Osteoblast (primary cell): Measurements from ENCODE around the gene MYCBPAP. TPM values are rescaled to one million over a fixed set of nuclear protein-coding genes. Genes with fewer than 3 reads are reported as not detected.

Source experiments
- DNase-seq: peaks from one replicate; pipeline ENCODE4 v3.0.0; 2011; ENCODE audit warnings: low spot score, mixed read lengths; ENCODE audit not compliant: insufficient read length; ENCODE audit errors: missing footprints
- H2AFZ ChIP-seq: 2 replicates; pipeline ENCODE4 v1.6.0; 2011; ENCODE audit warnings: mild to moderate bottlenecking, low read length
- H3K27ac ChIP-seq: 2 replicates; pipeline ENCODE4 v1.5.1; 2011; ENCODE audit warnings: mild to moderate bottlenecking, low read depth, low read length, moderate library complexity
- H3K27me3 ChIP-seq: 2 replicates; pipeline ENCODE4 v1.6.0; 2012; ENCODE audit warnings: mild to moderate bottlenecking, control low read depth, inconsistent platforms, low read length, moderate library complexity; ENCODE audit not compliant: insufficient read depth
- H3K36me3 ChIP-seq: 2 replicates; pipeline ENCODE4 v1.5.1; 2011; ENCODE audit warnings: mild to moderate bottlenecking, low read length, control low read depth, moderate library complexity; ENCODE audit not compliant: insufficient read depth
- H3K4me1 ChIP-seq: 2 replicates; pipeline ENCODE4 v1.5.1; 2011; ENCODE audit warnings: mild to moderate bottlenecking, low read length, control low read depth, moderate library complexity; ENCODE audit not compliant: insufficient read depth
- H3K4me2 ChIP-seq: 2 replicates; pipeline ENCODE4 v1.6.0; 2011; ENCODE audit warnings: mild to moderate bottlenecking, low read length; ENCODE audit not compliant: insufficient read depth
- H3K4me3 ChIP-seq: fragments of 200-600 bp; sonication (generic); 3 replicates; pipeline ENCODE4 v1.5.1; 2012; ENCODE audit warnings: mild to moderate bottlenecking, low read length, inconsistent platforms; ENCODE audit not compliant: insufficient read depth
- H3K79me2 ChIP-seq: 2 replicates; pipeline ENCODE4 v1.6.0; 2012; ENCODE audit warnings: mild to moderate bottlenecking, low read length, control low read depth, inconsistent platforms; ENCODE audit not compliant: insufficient read depth
- H3K9me3 ChIP-seq: 2 replicates; pipeline ENCODE4 v1.5.1; 2011; ENCODE audit warnings: low read depth, low read length, control low read depth
- H4K20me1 ChIP-seq: 2 replicates; pipeline ENCODE4 v1.6.0; 2012; ENCODE audit warnings: mild to moderate bottlenecking, low read length, control low read depth; ENCODE audit not compliant: insufficient read depth
- CTCF ChIP-seq: IDR thresholded peaks from 2 replicates; pipeline ENCODE4 v1.5.1; 2011; ENCODE audit warnings: mild to moderate bottlenecking, low read depth, low read length, moderate library complexity; ENCODE audit errors: extremely low read depth
- total RNA-seq: library from RNA; depleted of rRNA; stranded (reverse); fragments of >200 nt; gene quantifications from 2 replicates; pipeline ENCODE4 v1.2.3, GENCODE V29; 2012

The MYCBPAP gene
- total RNA-seq, 1 donor = 0.36 TPM

- no peaks in the 10 kb centered on the region for H3K27me3 ChIP-seq
- no peaks in the 10 kb centered on the region for H3K9me3 ChIP-seq
- H3K4me2 ChIP-seq = no peak overlapping the region
- H4K20me1 ChIP-seq = no peaks in the 10 kb centered on the region
- no peaks in the 10 kb centered on the region for H3K36me3 ChIP-seq
- H3K79me2 ChIP-seq = no peaks in the 10 kb centered on the region
- no peak for DNase-seq
- H3K4me1 ChIP-seq = peaks cover 8% of the 10 kb centered on the region
- TF ChIP-seq CTCF = no peak
- H3K27ac ChIP-seq = no peak overlapping the region
- no peak overlapping the region for H2AFZ ChIP-seq
- H3K4me3 ChIP-seq = no peak overlapping the region
Measured at GRCh38 chr17:50499270-50499669, 9.0 kb upstream of the MYCBPAP start.

- DNase-seq = no peak
- H2AFZ ChIP-seq = no peak overlapping the region
- no peaks in the 10 kb centered on the region for H3K9me3 ChIP-seq
Measured at GRCh38 chr17:50499721-50500120, 8.5 kb upstream of the MYCBPAP start.

GRCh38 chr17:50501054-50501453 is 7.2 kb upstream of the MYCBPAP start:
- Histone ChIP-seq H3K79me2 (no peaks in the 10 kb centered on the region), H3K27ac (no peak overlapping the region), H4K20me1 (no peaks in the 10 kb centered on the region), H2AFZ (no peak overlapping the region), H3K9me3 (no peaks in the 10 kb centered on the region), H3K4me1 (peaks cover 4% of the 10 kb centered on the region), H3K27me3 (no peaks in the 10 kb centered on the region), H3K4me3 (no peak overlapping the region), H3K4me2 (no peak overlapping the region), H3K36me3 (no peaks in the 10 kb centered on the region)
- DNase-seq = peak; percentile 14
- peak; percentile 63 for TF ChIP-seq CTCF

More at GRCh38 chr17:50499721-50500120, 8.5 kb upstream of the MYCBPAP start:
- Histone ChIP-seq H3K27ac (no peak overlapping the region), H3K4me1 (peaks cover 8% of the 10 kb centered on the region), H3K27me3 (no peaks in the 10 kb centered on the region), H3K79me2 (no peaks in the 10 kb centered on the region), H4K20me1 (no peaks in the 10 kb centered on the region), H3K4me3 (no peak overlapping the region), H3K36me3 (no peaks in the 10 kb centered on the region), H3K4me2 (no peak overlapping the region)
- no peak for TF ChIP-seq CTCF

DNA sequence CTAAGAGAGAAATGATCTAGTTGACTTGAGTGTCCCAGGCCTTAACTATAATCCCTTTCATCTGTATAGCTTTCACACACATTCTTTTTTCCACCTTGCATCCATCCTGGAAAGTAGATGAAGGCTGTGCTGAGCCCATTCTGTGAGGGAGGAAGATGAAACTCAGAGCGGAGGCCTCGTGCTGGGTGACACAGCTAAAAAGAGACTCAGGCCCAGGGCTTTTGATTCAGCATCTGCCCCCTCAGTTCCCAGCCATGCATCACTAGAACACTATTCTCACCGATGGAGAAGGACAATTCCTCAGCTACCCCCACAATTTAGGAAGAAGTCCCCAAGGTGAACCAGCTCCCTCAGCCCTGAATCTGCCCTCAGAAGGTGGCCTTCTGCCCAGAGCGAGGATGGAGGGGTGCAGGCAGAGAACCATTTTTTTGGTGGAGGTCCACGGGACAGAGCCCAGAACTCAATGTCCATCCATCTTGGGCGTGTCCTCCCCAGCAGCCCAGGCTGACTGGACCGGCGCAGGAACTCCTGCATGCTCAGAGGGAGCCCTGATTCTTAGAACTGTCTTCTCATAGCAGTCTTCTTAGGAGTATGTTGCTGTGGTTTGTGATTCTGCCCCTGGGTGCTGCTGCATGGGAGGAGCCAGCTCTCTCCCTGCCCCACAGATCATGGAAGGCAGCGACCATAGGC is 5.8 kb upstream of the MYCBPAP start:
- H3K27me3 ChIP-seq = no peaks in the 10 kb centered on the region
- peak; percentile 41 for DNase-seq
- H3K4me3 ChIP-seq = no peak overlapping the region
- peaks cover 3% of the 10 kb centered on the region for H3K4me1 ChIP-seq
- no peak overlapping the region for H2AFZ ChIP-seq
- no peak overlapping the region for H3K27ac ChIP-seq
- H3K4me2 ChIP-seq = no peak overlapping the region
- no peaks in the 10 kb centered on the region for H3K36me3 ChIP-seq
- no peaks in the 10 kb centered on the region for H3K9me3 ChIP-seq
- no peaks in the 10 kb centered on the region for H4K20me1 ChIP-seq
- no peaks in the 10 kb centered on the region for H3K79me2 ChIP-seq
- TF ChIP-seq CTCF = no peak
